Measurements from ENCODE around the gene ADAMTS4.

DNA sequence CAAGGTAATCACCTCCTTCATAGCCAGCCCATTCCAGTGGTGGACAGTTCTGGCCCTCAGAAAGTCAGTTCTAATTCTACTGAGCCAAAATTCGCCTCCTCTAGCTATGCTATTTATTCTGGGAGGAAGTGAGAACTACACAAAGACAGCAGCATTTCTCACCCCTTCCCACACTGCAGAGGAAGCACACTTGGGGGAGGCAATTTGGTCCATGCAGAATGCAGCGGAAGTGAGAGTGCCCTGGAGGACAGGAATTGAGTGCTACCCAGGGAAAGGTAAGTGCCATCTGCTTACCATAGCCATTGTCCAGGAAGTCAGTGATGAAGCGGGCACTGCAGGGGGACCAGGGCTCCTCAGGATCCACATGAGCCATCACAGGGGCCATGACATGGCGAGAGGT is 3.7 kb downstream of the ADAMTS4 start:
- TF ChIP-seq CTCF (IDR thresholded peaks at IDR 0.05) (no peak), EP300 (IDR thresholded peaks at IDR 0.05) (no peak)
